Nephron (organoid): ENCODE results near the gene FOXE1.

Source experiments
- H3K27ac Mint-ChIP-seq, 3 experiments: 2 replicates each; pipeline ENCODE4 v1.8.0; 2020; ENCODE audit warnings: mixed read lengths in 3 of 3, mild to moderate bottlenecking in 2 of 3, moderate library complexity in 1 of 3
- H3K27me3 Mint-ChIP-seq: 2 replicates; pipeline ENCODE4 v1.8.0; 2021; ENCODE audit warnings: low read depth, mild to moderate bottlenecking, moderate library complexity, mixed read lengths
- H3K36me3 Mint-ChIP-seq: 2 replicates; pipeline ENCODE4 v1.8.0; 2020; ENCODE audit warnings: low read depth, mixed read lengths
- H3K4me1 Mint-ChIP-seq: 2 replicates; pipeline ENCODE4 v1.8.0; 2020; ENCODE audit warnings: mixed read lengths
- H3K4me3 Mint-ChIP-seq, 3 experiments: 2 replicates each; pipeline ENCODE4 v1.8.0; 2020; ENCODE audit warnings: mild to moderate bottlenecking in 3 of 3, mixed read lengths in 3 of 3, moderate library complexity in 2 of 3
- H3K9me3 Mint-ChIP-seq: 2 replicates; pipeline ENCODE4 v1.8.0; 2020; ENCODE audit warnings: mixed read lengths
- CTCF ChIP-seq, 3 experiments: fragments of 200-600 bp; sonication (generic); IDR thresholded peaks; one replicate each; pipeline ENCODE4 v1.5.0; 2021; ENCODE audit warnings: antibody characterized with exemption in 3 of 3; ENCODE audit not compliant: unreplicated experiment in 3 of 3

The FOXE1 gene

GRCh38 chr9:97850746-97851445 lies 2.1 kb upstream of the FOXE1 start:
- Mint-ChIP-seq H3K4me3 (no peak overlapping the region), H3K27me3 (peaks cover 95% of the 10 kb centered on the region), H3K36me3 (no peaks in the 10 kb centered on the region), H3K27ac (no peak overlapping the region), H3K4me1 (no peaks in the 10 kb centered on the region), H3K9me3 (no peaks in the 10 kb centered on the region)
- TF ChIP-seq CTCF (IDR thresholded peaks at IDR 0.05; ENCODE audit: unreplicated experiment in 3 of 3), result no peak

GRCh38 chr9:97851446-97851883 lies 1.6 kb upstream of the FOXE1 start:
- no peaks in the 10 kb centered on the region for H3K36me3 Mint-ChIP-seq
- no peak overlapping the region for H3K27ac Mint-ChIP-seq
- no peaks in the 10 kb centered on the region for H3K4me1 Mint-ChIP-seq
- peaks cover 95% of the 10 kb centered on the region for H3K27me3 Mint-ChIP-seq
- peak overlapping the region in 1 of 3 experiments; percentile 50 for H3K4me3 Mint-ChIP-seq
- H3K9me3 Mint-ChIP-seq, result no peaks in the 10 kb centered on the region
- TF ChIP-seq CTCF (IDR thresholded peaks at IDR 0.05; ENCODE audit: unreplicated experiment in 3 of 3), result no peak

GRCh38 chr9:97852001-97852398 lies 1.0 kb upstream of the FOXE1 start:
- no peaks in the 10 kb centered on the region for H3K9me3 Mint-ChIP-seq
- peaks cover 95% of the 10 kb centered on the region for H3K27me3 Mint-ChIP-seq
- no peaks in the 10 kb centered on the region for H3K36me3 Mint-ChIP-seq
- peak overlapping the region; percentile 40 to 55 (median 46) for H3K4me3 Mint-ChIP-seq
- TF ChIP-seq CTCF (IDR thresholded peaks at IDR 0.05; ENCODE audit: unreplicated experiment in 3 of 3), result no peak
- no peaks in the 10 kb centered on the region for H3K4me1 Mint-ChIP-seq
- H3K27ac Mint-ChIP-seq, result no peak overlapping the region

- Mint-ChIP-seq H3K36me3 (no peaks in the 10 kb centered on the region), H3K9me3 (no peaks in the 10 kb centered on the region), H3K27ac (no peak overlapping the region), H3K4me3 (peak overlapping the region; percentile 40 to 55 (median 46)), H3K4me1 (peaks cover 4% of the 10 kb centered on the region), H3K27me3 (peaks cover 95% of the 10 kb centered on the region)
- TF ChIP-seq CTCF (IDR thresholded peaks at IDR 0.05; ENCODE audit: unreplicated experiment in 3 of 3), result no peak
Observed at GRCh38 chr9:97852399-97853055, 499 bp upstream of the FOXE1 start.

GRCh38 chr9:97853844-97854695 lies 1.0 kb downstream of the FOXE1 start:
- no peaks in the 10 kb centered on the region for H3K36me3 Mint-ChIP-seq
- no peaks in the 10 kb centered on the region for H3K9me3 Mint-ChIP-seq
- H3K4me3 Mint-ChIP-seq, result peak overlapping the region; percentile 86 to 87 (median 87)
- peaks cover 5% of the 10 kb centered on the region for H3K4me1 Mint-ChIP-seq
- peaks cover 95% of the 10 kb centered on the region for H3K27me3 Mint-ChIP-seq
- no peak overlapping the region for H3K27ac Mint-ChIP-seq
- TF ChIP-seq CTCF (IDR thresholded peaks at IDR 0.05; ENCODE audit: unreplicated experiment in 3 of 3), result peak in 2 of 3 experiments; percentile 30 to 49
